Lower lobe of right lung (tissue), 2 donors: ENCODE data around the gene STON2. TPM values are rescaled to one million over a fixed set of nuclear protein-coding genes. Genes with fewer than 3 reads are reported as not detected.

ENCODE experiments used
- ATAC-seq, 2 donors: fragments of 200-7000 bp; cut with Tn5 transposase; one replicate each; pipeline ENCODE4 v1.9.1; 2020 to 2022; ENCODE audit warnings: mild to moderate bottlenecking in 2 of 2, moderate library complexity in 2 of 2
- DNase-seq: peaks from one replicate; pipeline ENCODE4 v3.0.0-alpha.2; 2020
- H3K27ac ChIP-seq: fragments of 200-600 bp; one replicate; pipeline ENCODE4 v1.8.0; 2022
- H3K27me3 ChIP-seq: fragments of 200-600 bp; one replicate; pipeline ENCODE4 v1.8.0; 2022; ENCODE audit warnings: low read depth
- H3K36me3 ChIP-seq: fragments of 200-600 bp; one replicate; pipeline ENCODE4 v1.8.0; 2022; ENCODE audit warnings: mild to moderate bottlenecking
- H3K4me1 ChIP-seq: fragments of 200-600 bp; one replicate; pipeline ENCODE4 v1.8.0; 2022
- H3K4me3 ChIP-seq: fragments of 200-600 bp; one replicate; pipeline ENCODE4 v1.8.0; 2022; ENCODE audit warnings: mild to moderate bottlenecking
- H3K9me3 ChIP-seq: fragments of 200-600 bp; one replicate; pipeline ENCODE4 v1.8.0; 2022
- CTCF ChIP-seq: fragments of 200-600 bp; IDR thresholded peaks from one replicate; pipeline ENCODE4 v1.8.0; 2022; ENCODE audit warnings: antibody characterized with exemption, mild to moderate bottlenecking
- intact Hi-C: fragments of 100-400 bp; cut with DNase I; formaldehyde crosslinking; loops from one replicate; pipeline ENCODE4 v1.11.0; 2022
- total RNA-seq: library from RNA; stranded (reverse); fragmentation: NEBNext Ultra II Directional; extraction: Animal tissue kit (Norgen Biotek cat#: 25700); gene quantifications from one replicate; pipeline ENCODE4 v1.2.1, GENCODE V29; 2021
- donor health status: DM: no; HTN: yes; CAD: no; lungs with severe emphysema.

The STON2 gene
- total RNA-seq, 1 donor from 2014 or later, result 34.3 TPM

GRCh38 chr14:81211844-81212243, 188.3 kb downstream of the STON2 start:
- Histone ChIP-seq H3K27me3 (no peaks in the 10 kb centered on the region), H3K4me1 (no peaks in the 10 kb centered on the region), H3K9me3 (no peaks in the 10 kb centered on the region), H3K36me3 (peaks cover 79% of the 10 kb centered on the region), H3K27ac (no peak overlapping the region), H3K4me3 (no peak overlapping the region)
- intact Hi-C loops, result no loop called here
- DNase-seq (no peak), ATAC-seq (peak; percentile 37 to 69)
- TF ChIP-seq CTCF, result peak; percentile 44

Other genes starting within 250 kb of the STON2 start
- gene GTF2A1, start 179.4 kb downstream of the STON2 start, total RNA-seq, result 26.1 TPM
- gene SEL1L, start 133.5 kb upstream of the STON2 start, total RNA-seq, result 104 TPM